ENCODE data around the gene ZNF600. TPM values are rescaled to one million over a fixed set of nuclear protein-coding genes. Genes with fewer than 3 reads are reported as not detected.

The ZNF600 gene
- polyA plus RNA-seq, 1 donor (not counting 4 experiments of a cell fraction or from before 2014, with no cell fraction given) = 7.6 TPM

GRCh38 chr19:52743091-52743490 lies 43.5 kb downstream of the ZNF600 start:
- H3K4me2 ChIP-seq (ENCODE audit: control insufficient read depth, extremely low read depth, insufficient read depth, low read depth, low read length) = no peak overlapping the region
- no peak overlapping the region for H2AFZ ChIP-seq (ENCODE audit: control insufficient read depth, low read length)
- no peaks in the 10 kb centered on the region for H3K9me1 ChIP-seq (ENCODE audit: control insufficient read depth, extremely low read depth, insufficient read depth, low read length)
- H3K9me3 ChIP-seq (ENCODE audit: control insufficient read depth, low read depth, low read length) = no peaks in the 10 kb centered on the region
- DNase-seq (ENCODE audit: low read depth, low spot score) = no peak
- TF ChIP-seq EZH2 (IDR thresholded peaks at IDR 0.05; ENCODE audit: low read length) (no peak), CTCF (optimal IDR thresholded peaks at IDR 0.05 in 1 of 3, IDR thresholded peaks at IDR 0.05 in 1 of 3, conservative IDR thresholded peaks at IDR 0.05 in 1 of 3; ENCODE audit: extremely low read depth in 1 of 3, insufficient read depth in 2 of 3, low read length in 3 of 3) (no peak)
- no peaks in the 10 kb centered on the region for H3K27me3 ChIP-seq (ENCODE audit: control insufficient read depth, extremely low read depth, insufficient read depth, low read length)
- H3K4me1 ChIP-seq (ENCODE audit: control insufficient read depth, extremely low read depth, insufficient read depth, low read length) = no peaks in the 10 kb centered on the region
- H3K79me2 ChIP-seq (ENCODE audit: control insufficient read depth, insufficient read depth, low read length) = no peaks in the 10 kb centered on the region
- FAIRE-seq = no peak
- dilution Hi-C loops (cut with MboI; ENCODE audit: extremely low pct_ligation_motif_present, low sequenced_read_pairs) = no loop called here
- no peaks in the 10 kb centered on the region for H4K20me1 ChIP-seq (ENCODE audit: control insufficient read depth, extremely low read depth, insufficient read depth, low read length)
- no peak overlapping the region for H3K27ac ChIP-seq (ENCODE audit: control insufficient read depth, insufficient read depth, low read length)
- H3K4me3 ChIP-seq (ENCODE audit: control insufficient read depth in 2 of 3, extremely low read depth in 1 of 3, insufficient read depth in 2 of 3, low read depth in 1 of 3, low read length in 3 of 3) = no peak overlapping the region
- no peak overlapping the region for H3K9ac ChIP-seq (ENCODE audit: control insufficient read depth, extremely low read depth, insufficient read depth, low read length)
- no peaks in the 10 kb centered on the region for H3K36me3 ChIP-seq (ENCODE audit: control insufficient read depth in 2 of 2, extremely low read depth in 1 of 2, insufficient read depth in 2 of 2, low read length in 2 of 2)

- Histone ChIP-seq H3K4me2 (ENCODE audit: control insufficient read depth, extremely low read depth, insufficient read depth, low read depth, low read length) (no peak overlapping the region), H3K4me3 (ENCODE audit: control insufficient read depth in 2 of 3, extremely low read depth in 1 of 3, insufficient read depth in 2 of 3, low read depth in 1 of 3, low read length in 3 of 3) (no peak overlapping the region), H3K9me1 (ENCODE audit: control insufficient read depth, extremely low read depth, insufficient read depth, low read length) (no peaks in the 10 kb centered on the region), H2AFZ (ENCODE audit: control insufficient read depth, low read length) (no peak overlapping the region), H3K9ac (ENCODE audit: control insufficient read depth, extremely low read depth, insufficient read depth, low read length) (no peak overlapping the region), H3K27me3 (ENCODE audit: control insufficient read depth, extremely low read depth, insufficient read depth, low read length) (no peaks in the 10 kb centered on the region), H3K36me3 (ENCODE audit: control insufficient read depth in 2 of 2, extremely low read depth in 1 of 2, insufficient read depth in 2 of 2, low read length in 2 of 2) (no peaks in the 10 kb centered on the region), H3K9me3 (ENCODE audit: control insufficient read depth, low read depth, low read length) (no peaks in the 10 kb centered on the region), H3K27ac (ENCODE audit: control insufficient read depth, insufficient read depth, low read length) (no peak overlapping the region), H3K79me2 (ENCODE audit: control insufficient read depth, insufficient read depth, low read length) (no peaks in the 10 kb centered on the region), H4K20me1 (ENCODE audit: control insufficient read depth, extremely low read depth, insufficient read depth, low read length) (no peaks in the 10 kb centered on the region), H3K4me1 (ENCODE audit: control insufficient read depth, extremely low read depth, insufficient read depth, low read length) (no peaks in the 10 kb centered on the region)
- TF ChIP-seq EZH2 (IDR thresholded peaks at IDR 0.05; ENCODE audit: low read length) = no peak
- TF ChIP-seq CTCF (optimal IDR thresholded peaks at IDR 0.05 in 1 of 3, IDR thresholded peaks at IDR 0.05 in 1 of 3, conservative IDR thresholded peaks at IDR 0.05 in 1 of 3; ENCODE audit: extremely low read depth in 1 of 3, insufficient read depth in 2 of 3, low read length in 3 of 3) = no peak
- FAIRE-seq (no peak), DNase-seq (ENCODE audit: low read depth, low spot score) (no peak)
- dilution Hi-C loops (cut with MboI; ENCODE audit: extremely low pct_ligation_motif_present, low sequenced_read_pairs) = no loop called here
These were observed 44.1 kb downstream of the ZNF600 start for GRCh38 chr19:52742516-52742915.
